GM06990 (cell line): ENCODE measurements around the gene IL10.

ENCODE experiments used
- DNase-seq: peaks from one replicate; pipeline ENCODE4 v3.0.0-alpha.2; 2011; ENCODE audit not compliant: insufficient read length; ENCODE audit errors: extremely low read depth
- H3K27me3 ChIP-seq: replicated peaks from 2 replicates; pipeline ENCODE4 v1.6.0; 2011; ENCODE audit warnings: low read length; ENCODE audit not compliant: control insufficient read depth, insufficient read depth
- H3K36me3 ChIP-seq: 2 replicates; pipeline ENCODE4 v1.5.1; 2011; ENCODE audit warnings: low read length; ENCODE audit not compliant: control insufficient read depth, insufficient read depth
- H3K4me3 ChIP-seq: replicated peaks from 2 replicates; pipeline ENCODE4 v1.5.1; 2011; ENCODE audit warnings: low read depth, mild to moderate bottlenecking, control low read depth, low read length
- TF ChIP-seq, protein P1 (sequence below): IDR thresholded peaks from 2 replicates; pipeline ENCODE4 v1.5.1; 2011; ENCODE audit warnings: low read length, control low read depth, mild to moderate bottlenecking, inconsistent platforms; ENCODE audit not compliant: insufficient read depth, poor library complexity, severe bottlenecking

The IL10 gene

DNA sequence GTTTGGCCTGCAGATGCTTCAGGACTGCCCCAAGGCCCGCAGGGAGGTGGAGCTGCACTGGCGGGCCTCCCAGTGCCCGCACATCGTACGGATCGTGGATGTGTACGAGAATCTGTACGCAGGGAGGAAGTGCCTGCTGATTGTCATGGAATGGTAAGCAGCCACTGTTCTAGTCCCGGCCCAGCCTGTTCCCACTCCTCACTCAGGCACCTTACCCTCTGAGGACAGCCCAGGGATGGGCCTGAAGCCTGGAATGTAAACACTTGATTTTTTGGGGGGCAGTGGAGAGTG lies 43.7 kb downstream of the IL10 start:
- H3K36me3 ChIP-seq = peaks cover 39% of the 10 kb centered on the region
- no peaks in the 10 kb centered on the region for H3K27me3 ChIP-seq
- no peak overlapping the region for H3K4me3 ChIP-seq
- TF ChIP-seq, protein P1, sequence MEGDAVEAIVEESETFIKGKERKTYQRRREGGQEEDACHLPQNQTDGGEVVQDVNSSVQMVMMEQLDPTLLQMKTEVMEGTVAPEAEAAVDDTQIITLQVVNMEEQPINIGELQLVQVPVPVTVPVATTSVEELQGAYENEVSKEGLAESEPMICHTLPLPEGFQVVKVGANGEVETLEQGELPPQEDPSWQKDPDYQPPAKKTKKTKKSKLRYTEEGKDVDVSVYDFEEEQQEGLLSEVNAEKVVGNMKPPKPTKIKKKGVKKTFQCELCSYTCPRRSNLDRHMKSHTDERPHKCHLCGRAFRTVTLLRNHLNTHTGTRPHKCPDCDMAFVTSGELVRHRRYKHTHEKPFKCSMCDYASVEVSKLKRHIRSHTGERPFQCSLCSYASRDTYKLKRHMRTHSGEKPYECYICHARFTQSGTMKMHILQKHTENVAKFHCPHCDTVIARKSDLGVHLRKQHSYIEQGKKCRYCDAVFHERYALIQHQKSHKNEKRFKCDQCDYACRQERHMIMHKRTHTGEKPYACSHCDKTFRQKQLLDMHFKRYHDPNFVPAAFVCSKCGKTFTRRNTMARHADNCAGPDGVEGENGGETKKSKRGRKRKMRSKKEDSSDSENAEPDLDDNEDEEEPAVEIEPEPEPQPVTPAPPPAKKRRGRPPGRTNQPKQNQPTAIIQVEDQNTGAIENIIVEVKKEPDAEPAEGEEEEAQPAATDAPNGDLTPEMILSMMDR = no peak
- DNase-seq = no peak

- Histone ChIP-seq H3K27me3 (no peaks in the 10 kb centered on the region), H3K4me3 (no peak overlapping the region), H3K36me3 (peaks cover 37% of the 10 kb centered on the region)
- TF ChIP-seq, protein P1 = no peak
- no peak for DNase-seq
Measured at GRCh38 chr1:206727981-206728696, 44.2 kb downstream of the IL10 start.

DNA sequence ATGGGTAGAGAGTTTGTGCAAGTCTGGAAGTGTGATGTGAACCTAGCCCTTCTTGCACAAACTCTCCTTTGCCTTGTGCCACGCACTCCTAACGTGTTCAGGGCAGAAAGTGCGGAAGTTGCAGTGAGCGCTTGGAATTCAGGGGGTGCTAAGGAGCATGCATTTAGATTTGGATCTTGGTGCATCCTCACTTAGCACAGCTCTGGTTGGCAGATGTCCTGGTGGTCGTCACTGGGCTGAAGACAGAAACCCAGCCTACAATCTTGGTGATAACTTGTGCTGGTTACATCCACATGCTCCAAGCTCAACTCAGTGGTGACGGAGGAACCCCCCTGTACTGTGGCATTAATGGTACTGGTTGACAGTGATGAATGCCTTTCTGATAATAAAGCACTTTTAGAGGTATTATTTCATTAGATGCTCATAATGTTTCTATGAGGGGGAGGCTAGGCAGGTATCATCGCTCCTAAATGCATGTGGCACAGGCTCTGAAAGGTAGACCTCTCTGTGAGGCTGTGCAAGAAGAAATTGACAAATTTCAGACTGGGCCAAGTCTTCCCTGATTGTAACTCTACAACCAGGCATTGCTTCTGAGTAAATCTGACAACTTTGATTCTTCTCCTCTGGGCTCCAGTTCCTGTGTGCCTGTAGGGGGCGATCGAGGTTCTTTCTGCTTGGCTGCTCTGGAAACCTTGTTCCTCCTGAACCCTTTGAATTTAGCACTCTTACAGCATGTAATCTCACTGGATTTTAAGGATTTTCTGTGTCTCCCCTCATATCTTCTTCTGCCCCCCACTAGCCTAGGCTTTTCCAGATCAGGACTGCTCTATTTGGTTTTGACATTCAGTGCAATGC lies 47.0 kb downstream of the IL10 start:
- TF ChIP-seq, protein P1 = peak; percentile 79
- Histone ChIP-seq H3K4me3 (no peak overlapping the region), H3K27me3 (no peaks in the 10 kb centered on the region), H3K36me3 (peaks cover 19% of the 10 kb centered on the region)
- no peak for DNase-seq

DNA sequence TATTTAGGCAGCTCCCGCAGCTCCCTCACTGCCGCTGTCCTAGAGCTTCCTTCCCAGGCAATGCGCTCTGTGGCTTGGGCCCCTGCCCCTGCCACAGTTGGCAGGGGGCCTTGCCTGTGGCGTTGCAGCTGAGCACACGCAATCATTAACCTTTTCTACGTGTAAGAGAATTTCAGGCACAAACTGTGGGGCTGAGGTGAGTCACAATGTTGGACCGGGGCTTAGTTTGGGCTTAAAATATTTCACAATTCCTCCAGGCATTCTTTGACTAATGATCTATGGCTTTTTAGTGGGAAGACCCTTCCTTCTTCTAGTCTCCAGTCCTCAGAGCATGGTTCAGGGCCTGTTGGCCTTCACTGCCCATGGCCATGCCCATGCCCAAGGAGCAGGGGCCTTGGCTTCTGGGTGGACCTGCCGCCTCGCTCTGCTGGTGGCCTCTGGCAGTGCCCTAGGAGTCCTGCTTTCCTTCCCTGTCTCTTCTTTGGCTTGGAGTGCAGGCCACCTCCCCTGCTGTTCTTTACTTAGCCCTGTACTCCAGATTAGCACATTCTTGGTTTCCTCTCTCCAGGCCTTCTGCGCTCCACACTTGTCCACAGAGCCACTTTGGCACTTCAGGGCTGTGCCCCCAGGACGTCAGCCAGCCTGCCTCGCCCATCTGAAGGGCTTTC lies 48.4 kb downstream of the IL10 start:
- DNase-seq = no peak

GRCh38 chr1:206723462-206723804 lies 48.9 kb downstream of the IL10 start:
- TF ChIP-seq, protein P1 = no peak
- DNase-seq = no peak
- no peak overlapping the region for H3K4me3 ChIP-seq
- no peaks in the 10 kb centered on the region for H3K27me3 ChIP-seq
- peaks cover under 1% of the 10 kb centered on the region; the same call in 1 of the 2 replicates for H3K36me3 ChIP-seq

More for the DNA sequence above, 48.4 kb downstream of the IL10 start:
- Histone ChIP-seq H3K4me3 (no peak overlapping the region), H3K36me3 (peaks cover 5% of the 10 kb centered on the region), H3K27me3 (no peaks in the 10 kb centered on the region)
- TF ChIP-seq, protein P1 = no peak
